GM12878 (cell line): ENCODE measurements around the gene CPB2. TPM values are rescaled to one million over a fixed set of nuclear protein-coding genes. Genes with fewer than 3 reads are reported as not detected.

Experiments
- ATAC-seq: fragments of 200-7000 bp; cut with Tn5 transposase; 3 replicates; pipeline ENCODE4 v1.9.1; 2020; ENCODE audit warnings: mild to moderate bottlenecking, moderate library complexity
- BruUV-seq: library from RNA; stranded (reverse); fragments of 400-500 nt; replicated peaks from 2 replicates; lab custom pipeline; 2021; lab: Mats Ljungman, UMichigan
- CTCF ChIA-PET: fragments of 300-600 bp; sonication (Branson Sonifier 250); formaldehyde crosslinking; extraction: SDS; loops from one replicate; lab custom pipeline; 2021; ENCODE audit warnings: inconsistent platforms; lab: Yijun Ruan, JAX
- POLR2A ChIA-PET: fragments of 350-600 bp; formaldehyde crosslinking; extraction: SDS; loops from one replicate; lab custom pipeline; 2021; ENCODE audit warnings: inconsistent platforms; lab: Charles Lee
- RAD21 ChIA-PET: fragments of 300-600 bp; sonication (Branson Sonifier 250); formaldehyde crosslinking; loops from one replicate; lab custom pipeline; 2023; ENCODE audit warnings: antibody characterized with exemption; ENCODE audit not compliant: unreplicated experiment; lab: Charles Lee
- SMC1A ChIA-PET: fragments of 300-600 bp; sonication (Branson Sonifier 250); formaldehyde crosslinking; loops from one replicate; lab custom pipeline; 2023; ENCODE audit not compliant: unreplicated experiment, uncharacterized antibody; lab: Charles Lee
- DNase-seq: peaks from one replicate; pipeline ENCODE4 v3.0.0-alpha.2; 2011; ENCODE audit warnings: low read depth, low spot score
- FAIRE-seq: peaks from 3 replicates; lab custom pipeline; 2011; peaks lifted over from hg19 to GRCh38; lab: Jason Lieb, UNC
- H2AFZ ChIP-seq: 2 replicates; pipeline ENCODE4 v1.6.0; 2011; ENCODE audit warnings: low read depth, low read length, control low read depth; ENCODE audit not compliant: control insufficient read depth
- H3K27ac ChIP-seq: 2 replicates; pipeline ENCODE4 v1.5.1; 2011; ENCODE audit warnings: control low read depth; ENCODE audit not compliant: control insufficient read depth, insufficient read depth
- H3K27me3 ChIP-seq, 2 experiments: replicated peaks in 1 of 2; 2 replicates each; pipeline versions ENCODE4 v1.6.0 to v1.6.1; 2011; ENCODE audit warnings: low read length in 1 of 2; ENCODE audit not compliant: control insufficient read depth in 2 of 2, insufficient read depth in 2 of 2
- H3K36me3 ChIP-seq, 2 experiments: 2 replicates each; pipeline ENCODE4 v1.5.1; 2011; ENCODE audit warnings: low read length in 1 of 2; ENCODE audit not compliant: control insufficient read depth in 2 of 2, insufficient read depth in 2 of 2
- H3K4me1 ChIP-seq: 2 replicates; pipeline ENCODE4 v1.6.1; 2011; ENCODE audit warnings: mild to moderate bottlenecking, low read length, moderate library complexity, mixed read lengths; ENCODE audit not compliant: control insufficient read depth, insufficient read depth
- H3K4me2 ChIP-seq: 2 replicates; pipeline ENCODE4 v1.6.0; 2011; ENCODE audit warnings: control low read depth; ENCODE audit not compliant: control insufficient read depth, insufficient read depth
- H3K4me3 ChIP-seq: fragments of 200-600 bp; sonication (generic); 2 replicates; pipeline ENCODE4 v1.5.1; 2016
- H3K79me2 ChIP-seq: 2 replicates; pipeline ENCODE4 v1.6.0; 2011; ENCODE audit warnings: low read length; ENCODE audit not compliant: control insufficient read depth, insufficient read depth
- H3K9ac ChIP-seq: 2 replicates; pipeline ENCODE4 v1.8.0; 2011; ENCODE audit warnings: low read length, control low read depth, mixed read lengths; ENCODE audit not compliant: control insufficient read depth, insufficient read depth
- H3K9me3 ChIP-seq: replicated peaks from 3 replicates; pipeline ENCODE4 v1.5.1; 2011; ENCODE audit warnings: mild to moderate bottlenecking, low read length; ENCODE audit not compliant: control insufficient read depth, insufficient read depth
- H4K20me1 ChIP-seq: 2 replicates; pipeline ENCODE4 v1.6.0; 2011; ENCODE audit not compliant: control insufficient read depth, insufficient read depth
- NR2C1 ChIP-seq: fragments of 450-650 bp; IDR thresholded peaks from 2 replicates; pipeline ENCODE4 v1.6.1; 2017; ENCODE audit warnings: antibody characterized with exemption, mild to moderate bottlenecking, moderate library complexity
- STAT3 ChIP-seq: IDR thresholded peaks from 2 replicates; pipeline ENCODE4 v1.6.1; 2011; ENCODE audit warnings: low read depth, low read length, improper control_type of control experiment
- WRNIP1 ChIP-seq: IDR thresholded peaks from 2 replicates; pipeline ENCODE4 v1.6.1; 2011; ENCODE audit warnings: low read depth, low read length, improper control_type of control experiment, borderline replicate concordance
- WGBS: methylation state at CpG from one replicate; pipeline ENCODE4 v1.1.6; 2016; ENCODE audit warnings: low lambda C conversion rate; ENCODE audit not compliant: insufficient replicate concordance, insufficient coverage; ENCODE audit errors: missing lambda C conversion rate; 5-methylcytosine and 5-hydroxymethylcytosine counted together
- in situ Hi-C: fragments of 300-500 bp; cut with MboI; formaldehyde crosslinking; loops from 9 replicates; pipeline ENCODE4 v1.14.3; 2018; ENCODE audit warnings: mixed read lengths
- intact Hi-C: fragments of 100-400 bp; cut with micrococcal nuclease; formaldehyde crosslinking; loops from one replicate; pipeline ENCODE4 v1.14.2; 2022; ENCODE audit not compliant: unreplicated experiment
- polyA plus RNA-seq, 11 experiments: library from polyadenylated mRNA; depleted of rRNA in 4 of 11; unstranded in 6 of 11; stranded (reverse) in 5 of 11; fragments of >200 nt; fragmentation: Nextera tagmentation in 4 of 11; fragmentation: Illumina TruSeq in 1 of 11; extraction: Ambion mirVana in 4 of 11; extraction: Trizol in 1 of 11; gene quantifications; 1 replicate in 1 of 11; 2 replicates in 10 of 11; pipeline versions ENCODE4 v1.2.1 to v1.2.3, GENCODE V29; 2011 to 2016; ENCODE audit warnings: inconsistent platforms in 2 of 11, missing spikeins in 2 of 11, low read depth in 1 of 11
- total RNA-seq, 4 experiments: library from RNA; depleted of rRNA in 3 of 4; stranded (reverse); fragments of >200 nt in 3 of 4; fragmentation: Illumina TruSeq in 1 of 4; extraction: Trizol in 1 of 4; gene quantifications; 2 replicates each; pipeline versions ENCODE4 v1.2.1 to v1.2.3, GENCODE V29; 2013 to 2021
- TF ChIP-seq, protein P1 (sequence below): IDR thresholded peaks from 2 replicates; pipeline ENCODE4 v1.6.1; 2011; ENCODE audit warnings: borderline replicate concordance, low read depth, mild to moderate bottlenecking, moderate library complexity, mixed read lengths, low read length; ENCODE audit not compliant: insufficient read depth; ENCODE audit errors: extremely low read length
- TF ChIP-seq, protein P2 (sequence below): fragments of 450-650 bp; IDR thresholded peaks from 2 replicates; pipeline ENCODE4 v1.6.1; 2017; ENCODE audit warnings: mild to moderate bottlenecking, low read depth, inconsistent platforms; ENCODE audit not compliant: poor library complexity, severe bottlenecking
- TF ChIP-seq, protein P3 (sequence below): fragments of 450-650 bp; IDR thresholded peaks from 2 replicates; pipeline ENCODE4 v1.6.1; 2017; ENCODE audit warnings: mild to moderate bottlenecking

CPB2 gene
- total and polyA plus RNA-seq, 10 of the 15 experiments (the other 5 are each of a cell fraction or from before 2014, with no cell fraction given) = 0.05 to 0.87 (median 0.13) TPM; not detected in 3

DNA sequence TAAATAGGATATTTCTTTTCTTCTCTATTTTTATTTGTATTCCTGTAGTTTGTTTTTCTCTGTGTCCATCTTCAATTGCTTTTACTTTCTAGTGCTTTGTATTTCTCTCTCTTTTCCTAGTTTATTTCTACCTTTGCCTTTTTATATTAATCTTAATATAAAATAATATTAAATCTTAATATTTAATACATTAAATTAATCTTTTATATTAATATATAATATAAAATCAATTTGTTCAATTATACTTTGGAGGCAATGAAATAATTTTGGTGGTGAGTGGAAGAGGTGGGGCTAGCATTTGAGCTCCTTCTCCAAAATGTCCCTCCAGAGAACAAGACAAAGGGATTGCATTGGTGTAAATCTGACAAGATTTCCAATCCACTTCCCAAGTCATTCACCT is 6.3 kb upstream of the CPB2 start:
- ATAC-seq = no peak
- no peak for TF ChIP-seq STAT3
- no peaks in the 10 kb centered on the region for H4K20me1 ChIP-seq
- FAIRE-seq = no peak
- no peaks in the 10 kb centered on the region for H3K79me2 ChIP-seq
- H3K27me3 ChIP-seq = no peaks in the 10 kb centered on the region; a peak in 1 of 4 replicates
- no peaks in the 10 kb centered on the region for H3K9me3 ChIP-seq
- no peaks in the 10 kb centered on the region for H3K4me1 ChIP-seq
- H3K4me2 ChIP-seq = no peak overlapping the region
- DNase-seq = no peak
- ChIA-PET SMC1A (no interaction called here), CTCF (no interaction called here), RAD21 (no interaction called here), POLR2A (no interaction called here)
- H3K4me3 ChIP-seq = no peak overlapping the region
- no peak overlapping the region for H3K27ac ChIP-seq
- BruUV-seq = no TSS peak
- no peaks in the 10 kb centered on the region for H3K36me3 ChIP-seq
- no peak overlapping the region for H2AFZ ChIP-seq
- in situ Hi-C loops (no loop called here), intact Hi-C loops (no loop called here)
- H3K9ac ChIP-seq = no peak overlapping the region

DNA sequence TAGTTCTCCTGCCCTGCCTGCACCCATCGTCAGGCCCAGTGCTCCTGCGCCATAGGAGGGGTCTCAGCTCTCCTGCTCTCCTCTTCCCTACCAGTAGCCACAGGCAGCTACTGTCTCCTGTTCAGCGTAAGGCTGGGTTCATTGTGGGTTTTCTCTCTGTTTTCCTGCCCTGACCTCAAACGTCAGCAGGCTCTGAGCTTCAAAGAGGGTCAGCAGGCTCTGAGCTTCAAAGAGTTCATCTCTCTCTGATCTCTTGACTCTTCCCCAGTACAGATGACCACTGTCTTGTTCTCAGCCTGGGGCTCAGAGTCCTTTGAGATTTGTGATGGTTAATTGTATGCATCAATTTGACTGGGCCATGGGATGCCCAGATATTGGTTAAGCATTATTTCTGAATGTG is 4.6 kb upstream of the CPB2 start:
- no peak overlapping the region for H2AFZ ChIP-seq
- CTCF ChIA-PET = interaction anchor here (0.9 kb wide), 1 partner anchor 17 kb away, joined by 4 read pairs; no protein-coding TSS in a partner anchor
- H3K36me3 ChIP-seq = no peaks in the 10 kb centered on the region
- POLR2A ChIA-PET = no interaction called here
- no peaks in the 10 kb centered on the region for H3K4me1 ChIP-seq
- no peaks in the 10 kb centered on the region for H4K20me1 ChIP-seq
- no peaks in the 10 kb centered on the region for H3K27me3 ChIP-seq
- in situ Hi-C loops (no loop called here), intact Hi-C loops (no loop called here)
- SMC1A ChIA-PET = interaction anchor here (1.4 kb wide), 1 partner anchor 17 kb away, joined by 3 read pairs; no protein-coding TSS in a partner anchor
- H3K27ac ChIP-seq = no peak overlapping the region
- no TSS peak for BruUV-seq
- WGBS = 50% methylated on average over 4 of the region's 4 CpGs
- no peaks in the 10 kb centered on the region for H3K79me2 ChIP-seq
- no peak for DNase-seq
- H3K4me3 ChIP-seq = no peak overlapping the region
- RAD21 ChIA-PET = no interaction called here
- no peaks in the 10 kb centered on the region for H3K9me3 ChIP-seq
- H3K4me2 ChIP-seq = no peak overlapping the region
- TF ChIP-seq, protein P1, sequence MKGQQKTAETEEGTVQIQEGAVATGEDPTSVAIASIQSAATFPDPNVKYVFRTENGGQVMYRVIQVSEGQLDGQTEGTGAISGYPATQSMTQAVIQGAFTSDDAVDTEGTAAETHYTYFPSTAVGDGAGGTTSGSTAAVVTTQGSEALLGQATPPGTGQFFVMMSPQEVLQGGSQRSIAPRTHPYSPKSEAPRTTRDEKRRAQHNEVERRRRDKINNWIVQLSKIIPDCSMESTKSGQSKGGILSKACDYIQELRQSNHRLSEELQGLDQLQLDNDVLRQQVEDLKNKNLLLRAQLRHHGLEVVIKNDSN = no peak
- TF ChIP-seq NR2C1 (no peak), WRNIP1 (no peak)
- TF ChIP-seq, protein P2, sequence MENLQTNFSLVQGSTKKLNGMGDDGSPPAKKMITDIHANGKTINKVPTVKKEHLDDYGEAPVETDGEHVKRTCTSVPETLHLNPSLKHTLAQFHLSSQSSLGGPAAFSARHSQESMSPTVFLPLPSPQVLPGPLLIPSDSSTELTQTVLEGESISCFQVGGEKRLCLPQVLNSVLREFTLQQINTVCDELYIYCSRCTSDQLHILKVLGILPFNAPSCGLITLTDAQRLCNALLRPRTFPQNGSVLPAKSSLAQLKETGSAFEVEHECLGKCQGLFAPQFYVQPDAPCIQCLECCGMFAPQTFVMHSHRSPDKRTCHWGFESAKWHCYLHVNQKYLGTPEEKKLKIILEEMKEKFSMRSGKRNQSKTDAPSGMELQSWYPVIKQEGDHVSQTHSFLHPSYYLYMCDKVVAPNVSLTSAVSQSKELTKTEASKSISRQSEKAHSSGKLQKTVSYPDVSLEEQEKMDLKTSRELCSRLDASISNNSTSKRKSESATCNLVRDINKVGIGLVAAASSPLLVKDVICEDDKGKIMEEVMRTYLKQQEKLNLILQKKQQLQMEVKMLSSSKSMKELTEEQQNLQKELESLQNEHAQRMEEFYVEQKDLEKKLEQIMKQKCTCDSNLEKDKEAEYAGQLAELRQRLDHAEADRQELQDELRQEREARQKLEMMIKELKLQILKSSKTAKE = no peak
- TF ChIP-seq, protein P3, sequence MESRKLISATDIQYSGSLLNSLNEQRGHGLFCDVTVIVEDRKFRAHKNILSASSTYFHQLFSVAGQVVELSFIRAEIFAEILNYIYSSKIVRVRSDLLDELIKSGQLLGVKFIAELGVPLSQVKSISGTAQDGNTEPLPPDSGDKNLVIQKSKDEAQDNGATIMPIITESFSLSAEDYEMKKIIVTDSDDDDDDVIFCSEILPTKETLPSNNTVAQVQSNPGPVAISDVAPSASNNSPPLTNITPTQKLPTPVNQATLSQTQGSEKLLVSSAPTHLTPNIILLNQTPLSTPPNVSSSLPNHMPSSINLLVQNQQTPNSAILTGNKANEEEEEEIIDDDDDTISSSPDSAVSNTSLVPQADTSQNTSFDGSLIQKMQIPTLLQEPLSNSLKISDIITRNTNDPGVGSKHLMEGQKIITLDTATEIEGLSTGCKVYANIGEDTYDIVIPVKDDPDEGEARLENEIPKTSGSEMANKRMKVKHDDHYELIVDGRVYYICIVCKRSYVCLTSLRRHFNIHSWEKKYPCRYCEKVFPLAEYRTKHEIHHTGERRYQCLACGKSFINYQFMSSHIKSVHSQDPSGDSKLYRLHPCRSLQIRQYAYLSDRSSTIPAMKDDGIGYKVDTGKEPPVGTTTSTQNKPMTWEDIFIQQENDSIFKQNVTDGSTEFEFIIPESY = no peak
- no peak overlapping the region for H3K9ac ChIP-seq
- ATAC-seq = no peak
- no peak for FAIRE-seq
